H9 (cell line): ENCODE data around the gene GFRA1. TPM values are rescaled to one million over a fixed set of nuclear protein-coding genes. Genes with fewer than 3 reads are reported as not detected.
A peak's percentile ranks its signal among the peaks of the same experiment; 100 is the strongest.

Experiments used
- DNase-seq: peaks from one replicate; pipeline ENCODE4 v3.0.0-alpha.2; 2017
- H2AFZ ChIP-seq: one replicate; pipeline ENCODE4 v1.6.1; 2013; ENCODE audit warnings: mild to moderate bottlenecking, low read length, control low read depth, moderate library complexity
- H2AK5ac ChIP-seq: 2 replicates; pipeline ENCODE4 v1.6.1; 2013; ENCODE audit warnings: low read length, control low read depth, mixed read lengths; ENCODE audit not compliant: insufficient read length
- H2BK120ac ChIP-seq: one replicate; pipeline ENCODE4 v1.6.1; 2013; ENCODE audit warnings: low read depth, mild to moderate bottlenecking, low read length, control low read depth, inconsistent platforms; ENCODE audit not compliant: poor library complexity, severe bottlenecking
- H2BK12ac ChIP-seq: 2 replicates; pipeline ENCODE4 v1.6.1; 2013; ENCODE audit warnings: low read length, control low read depth, mixed read lengths, low read depth; ENCODE audit not compliant: insufficient read length
- H2BK15ac ChIP-seq: 2 replicates; pipeline ENCODE4 v1.6.1; 2013; ENCODE audit warnings: low read depth, low read length, control low read depth
- H2BK20ac ChIP-seq: one replicate; pipeline ENCODE4 v1.6.1; 2013; ENCODE audit warnings: low read depth, mild to moderate bottlenecking, low read length, control low read depth, inconsistent platforms; ENCODE audit not compliant: poor library complexity, severe bottlenecking
- H2BK5ac ChIP-seq: 2 replicates; pipeline ENCODE4 v1.6.1; 2013; ENCODE audit warnings: low read length, control low read depth, mixed read lengths; ENCODE audit not compliant: insufficient read length
- H3K14ac ChIP-seq: 2 replicates; pipeline ENCODE4 v1.6.1; 2013; ENCODE audit warnings: low read length, control low read depth; ENCODE audit not compliant: insufficient read depth
- H3K18ac ChIP-seq: 2 replicates; pipeline ENCODE4 v1.6.1; 2013; ENCODE audit warnings: low read depth, mild to moderate bottlenecking, mixed read lengths, low read length, control low read depth; ENCODE audit not compliant: insufficient read length
- H3K23ac ChIP-seq: 2 replicates; pipeline ENCODE4 v1.6.1; 2013; ENCODE audit warnings: low read length, control low read depth, mixed read lengths, low read depth; ENCODE audit not compliant: insufficient read length
- H3K23me2 ChIP-seq: 2 replicates; pipeline ENCODE4 v1.6.1; 2013; ENCODE audit warnings: low read depth, mild to moderate bottlenecking, mixed read lengths, low read length, control low read depth; ENCODE audit not compliant: insufficient read length, poor library complexity, severe bottlenecking
- H3K27ac ChIP-seq: 2 replicates; pipeline ENCODE4 v1.5.1; 2013; ENCODE audit warnings: low read length, control low read depth, mixed read lengths, low read depth; ENCODE audit not compliant: insufficient read length
- H3K27me3 ChIP-seq: 2 replicates; pipeline ENCODE4 v1.6.1; 2013; ENCODE audit warnings: low read length, control low read depth, inconsistent platforms; ENCODE audit not compliant: insufficient read depth
- H3K4ac ChIP-seq: 2 replicates; pipeline ENCODE4 v1.6.1; 2013; ENCODE audit warnings: low read depth, mild to moderate bottlenecking, control low read depth, inconsistent platforms, low read length, moderate library complexity
- H3K4me1 ChIP-seq: 2 replicates; pipeline ENCODE4 v1.6.1; 2013; ENCODE audit warnings: low read length, control low read depth, inconsistent platforms; ENCODE audit not compliant: insufficient read depth
- H3K4me2 ChIP-seq: 2 replicates; pipeline ENCODE4 v1.6.1; 2013; ENCODE audit warnings: low read length, control low read depth, mixed read lengths; ENCODE audit not compliant: insufficient read length, insufficient read depth
- H3K56ac ChIP-seq: 2 replicates; pipeline ENCODE4 v1.6.1; 2013; ENCODE audit warnings: low read depth, mild to moderate bottlenecking, mixed read lengths, low read length, control low read depth; ENCODE audit not compliant: insufficient read length
- H3K79me1 ChIP-seq: 2 replicates; pipeline ENCODE4 v1.6.1; 2013; ENCODE audit warnings: low read depth, mild to moderate bottlenecking, moderate library complexity, low read length, control low read depth, inconsistent platforms; ENCODE audit not compliant: insufficient read depth, poor library complexity, severe bottlenecking
- H3K79me2 ChIP-seq: 2 replicates; pipeline ENCODE4 v1.6.1; 2013; ENCODE audit warnings: low read length, control low read depth, inconsistent platforms; ENCODE audit not compliant: insufficient read depth
- H3K9ac ChIP-seq: 2 replicates; pipeline ENCODE4 v1.6.1; 2013; ENCODE audit warnings: low read length, control low read depth, mixed read lengths; ENCODE audit not compliant: insufficient read length; ENCODE audit errors: extremely low read depth
- H3K9me3 ChIP-seq: one replicate; pipeline ENCODE4 v1.6.1; 2013; ENCODE audit warnings: low read depth, low read length, inconsistent platforms; ENCODE audit not compliant: control insufficient read depth
- H3T11ph ChIP-seq: one replicate; pipeline ENCODE4 v1.6.1; 2013; ENCODE audit warnings: mild to moderate bottlenecking, low read length, control low read depth, inconsistent platforms
- H4K20me1 ChIP-seq: one replicate; pipeline ENCODE4 v1.6.1; 2013; ENCODE audit not compliant: control insufficient read depth, insufficient read length, insufficient read depth
- H4K5ac ChIP-seq: 2 replicates; pipeline ENCODE4 v1.6.1; 2013; ENCODE audit warnings: low read depth, mild to moderate bottlenecking, mixed read lengths, low read length, control low read depth; ENCODE audit not compliant: insufficient read length
- H4K8ac ChIP-seq: replicated peaks from 2 replicates; pipeline ENCODE4 v1.6.1; 2013; ENCODE audit warnings: low read length, control low read depth, mixed read lengths, low read depth; ENCODE audit not compliant: insufficient read length
- H4K91ac ChIP-seq: 2 replicates; pipeline ENCODE4 v1.6.1; 2013; ENCODE audit warnings: low read depth, mild to moderate bottlenecking, moderate library complexity, mixed read lengths, low read length, control low read depth; ENCODE audit not compliant: insufficient read length
- H3K27ac Mint-ChIP-seq, 3 experiments: 2 replicates in 2 of 3; 3 replicates in 1 of 3; pipeline ENCODE4 v1.8.0; 2020 to 2021; ENCODE audit warnings: mixed read lengths in 3 of 3, mild to moderate bottlenecking in 1 of 3, moderate library complexity in 1 of 3
- H3K27me3 Mint-ChIP-seq: 2 replicates; pipeline ENCODE4 v1.8.0; 2021; ENCODE audit warnings: low read depth, mild to moderate bottlenecking, moderate library complexity, mixed read lengths
- H3K36me3 Mint-ChIP-seq, 3 experiments: 2 replicates in 2 of 3; 3 replicates in 1 of 3; pipeline ENCODE4 v1.8.0; 2020 to 2021; ENCODE audit warnings: low read depth in 3 of 3, mixed read lengths in 3 of 3; ENCODE audit not compliant: insufficient read depth in 1 of 3
- H3K4me1 Mint-ChIP-seq, 2 experiments: 2 replicates each; pipeline ENCODE4 v1.8.0; 2020; ENCODE audit warnings: mixed read lengths in 2 of 2
- H3K4me3 Mint-ChIP-seq, 2 experiments: 2 replicates in 1 of 2; 3 replicates in 1 of 2; pipeline ENCODE4 v1.8.0; 2020 to 2021; ENCODE audit warnings: mild to moderate bottlenecking in 2 of 2, mixed read lengths in 2 of 2, moderate library complexity in 1 of 2
- H3K9me3 Mint-ChIP-seq, 2 experiments: 2 replicates in 1 of 2; 3 replicates in 1 of 2; pipeline ENCODE4 v1.8.0; 2020; ENCODE audit warnings: mild to moderate bottlenecking in 2 of 2, mixed read lengths in 2 of 2, moderate library complexity in 1 of 2
- CTCF ChIP-seq: fragments of 200-600 bp; sonication (generic); conservative IDR thresholded peaks from 3 replicates; pipeline ENCODE4 v1.8.0; 2021; ENCODE audit warnings: antibody characterized with exemption, mild to moderate bottlenecking
- WGBS: extraction: QIAGEN DNeasy Blood & Tissue Kit; methylation state at CpG from one replicate; pipeline ENCODE4 v1.1.7; 2013; ENCODE audit warnings: missing lambda C conversion rate, low lambda C conversion rate, mixed read lengths; ENCODE audit not compliant: insufficient read length; ENCODE audit errors: extremely low coverage; 5-methylcytosine and 5-hydroxymethylcytosine counted together
- total RNA-seq: library from RNA; stranded (reverse); gene quantifications from 2 replicates; pipeline ENCODE4 v1.2.1, GENCODE V29; 2021

The GFRA1 gene
- total RNA-seq, 1 experiment from 2014 or later, result 0.24 TPM

GRCh38 chr10:116082206-116082605 lies 190.8 kb downstream of the GFRA1 start:
- Histone ChIP-seq H3K23me2 (no peaks in the 10 kb centered on the region), H4K20me1 (no peaks in the 10 kb centered on the region), H3T11ph (no peak overlapping the region), H2BK5ac (no peak overlapping the region), H3K4ac (no peak overlapping the region), H3K4me1 (no peaks in the 10 kb centered on the region), H3K27ac (no peak overlapping the region), H3K4me2 (no peak overlapping the region), H3K79me1 (no peaks in the 10 kb centered on the region), H3K56ac (no peak overlapping the region), H3K9ac (no peak overlapping the region), H2BK15ac (no peak overlapping the region), H4K91ac (no peak overlapping the region), H3K14ac (no peak overlapping the region), H4K5ac (no peak overlapping the region), H2BK120ac (no peak overlapping the region), H2AFZ (no peak overlapping the region), H2BK12ac (no peak overlapping the region), H3K27me3 (no peaks in the 10 kb centered on the region), H3K9me3 (no peaks in the 10 kb centered on the region), H3K23ac (no peak overlapping the region), H2BK20ac (no peak overlapping the region), H4K8ac (no peak overlapping the region), H3K79me2 (no peaks in the 10 kb centered on the region), H3K18ac (no peak overlapping the region), H2AK5ac (no peak overlapping the region)
- H3K36me3 Mint-ChIP-seq, result no peaks in the 10 kb centered on the region
- no peaks in the 10 kb centered on the region; the same call in none of the 2 replicates for H3K27me3 Mint-ChIP-seq
- peaks cover 7 to 13% of the 10 kb centered on the region in 2 experiments for H3K4me1 Mint-ChIP-seq
- WGBS, result no CpG with 5 or more reads among the region's 8 CpGs
- TF ChIP-seq CTCF, result no peak
- no peaks in the 10 kb centered on the region for H3K9me3 Mint-ChIP-seq
- no peak overlapping the region for H3K4me3 Mint-ChIP-seq
- H3K27ac Mint-ChIP-seq, result 0 out of 7 replicates have a peak overlapping the region, but pooled peaks of 1 of the 3 experiments have one; percentile 34
- no peak for DNase-seq
